Measurements from ENCODE around the gene PRPF31.
"Not testable (repeated sequence)": the region's sequence is repeated elsewhere in the genome, so short reads cannot be mapped to it uniquely, and the experiment has no call there.

Gene PRPF31

GRCh38 chr19:54115109-54116063 is at the start of gene PRPF31, which contains the start of gene TFPT:
Gene PRPF31 (plus strand): TSS chr19:54115754. CDS start chr19:54118279, 2,525 bp downstream.
Gene TFPT (minus strand): TSS chr19:54115657. CDS start chr19:54115269, 388 bp downstream.
- Mint-ChIP-seq H3K4me3 (peak within 1 kb of the TSS; percentile 95), H3K4me1 (ENCODE audit: low read depth) (peaks cover 24% of the 10 kb centered on the region), H3K9me3 (no peaks in the 10 kb centered on the region), H3K27me3 (ENCODE audit: low read depth) (peaks cover 2% of the 10 kb centered on the region), H3K36me3 (ENCODE audit: low read depth) (peaks cover 36% of the 10 kb centered on the region), H3K27ac (peak within 1 kb of the TSS; percentile 93)
- DNase-seq (ENCODE audit: low spot score): peak; percentile 96

- no peaks in the 10 kb centered on the region for H3K9me3 Mint-ChIP-seq
- H3K4me3 Mint-ChIP-seq: no peak overlapping the region
- no peak for DNase-seq (ENCODE audit: low spot score)
- H3K27ac Mint-ChIP-seq: no peak overlapping the region
- no peaks in the 10 kb centered on the region for H3K4me1 Mint-ChIP-seq (ENCODE audit: low read depth)
- no peaks in the 10 kb centered on the region for H3K36me3 Mint-ChIP-seq (ENCODE audit: low read depth)
- H3K27me3 Mint-ChIP-seq (ENCODE audit: low read depth): peaks cover 4% of the 10 kb centered on the region
Observed at GRCh38 chr19:54069470-54069869, 46.1 kb upstream of the PRPF31 start.

DNA sequence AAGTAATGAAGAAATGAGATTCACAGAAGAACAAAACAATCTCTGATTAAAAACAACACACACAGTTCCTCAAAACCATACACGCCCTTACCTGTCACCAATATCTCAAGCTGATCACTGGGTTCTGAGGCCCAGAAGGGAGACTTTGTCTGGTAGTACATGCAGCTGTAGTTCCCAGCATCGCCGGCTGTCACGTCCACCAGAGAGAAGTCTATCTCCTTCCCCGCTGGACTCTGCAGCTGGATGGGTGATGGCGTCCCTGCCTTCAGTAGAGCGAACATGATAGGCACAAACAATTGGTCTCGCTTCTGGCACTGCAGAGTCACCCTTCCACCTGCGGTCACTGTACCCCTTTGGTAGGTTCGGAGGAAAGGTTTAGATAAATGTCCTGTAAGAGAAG is 41.7 kb upstream of the PRPF31 start:
- DNase-seq (ENCODE audit: low spot score): no peak
- Mint-ChIP-seq H3K27me3 (ENCODE audit: low read depth) (no peaks in the 10 kb centered on the region), H3K36me3 (ENCODE audit: low read depth) (no peaks in the 10 kb centered on the region), H3K9me3 (no peaks in the 10 kb centered on the region), H3K4me1 (ENCODE audit: low read depth) (no peaks in the 10 kb centered on the region), H3K4me3 (no peak overlapping the region), H3K27ac (no peak overlapping the region)

DNA sequence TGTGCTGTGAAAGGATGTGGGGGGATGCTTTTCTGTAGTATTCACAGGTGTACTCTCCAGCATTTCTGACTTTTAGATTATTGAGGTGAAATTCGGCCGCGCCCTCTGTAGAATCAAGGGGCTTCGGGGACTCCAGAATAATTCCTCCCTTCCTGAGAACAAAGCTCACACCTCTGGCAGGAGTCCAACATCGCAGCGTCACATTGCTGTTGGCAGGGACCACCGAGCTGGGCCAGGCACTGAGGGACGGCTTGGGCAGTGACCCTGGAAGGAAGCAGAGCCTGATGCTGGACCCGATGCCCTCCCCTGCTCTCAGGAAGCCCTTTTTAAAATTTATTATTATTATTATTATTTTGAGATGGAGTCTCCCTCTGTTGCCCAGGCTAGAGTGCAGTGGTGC is 40.7 kb upstream of the PRPF31 start:
- no peaks in the 10 kb centered on the region for H3K36me3 Mint-ChIP-seq (ENCODE audit: low read depth)
- DNase-seq (ENCODE audit: low spot score): no peak
- no peaks in the 10 kb centered on the region for H3K4me1 Mint-ChIP-seq (ENCODE audit: low read depth)
- no peaks in the 10 kb centered on the region for H3K9me3 Mint-ChIP-seq
- H3K27ac Mint-ChIP-seq: no peak overlapping the region
- H3K27me3 Mint-ChIP-seq (ENCODE audit: low read depth): no peaks in the 10 kb centered on the region
- no peak overlapping the region for H3K4me3 Mint-ChIP-seq

DNA sequence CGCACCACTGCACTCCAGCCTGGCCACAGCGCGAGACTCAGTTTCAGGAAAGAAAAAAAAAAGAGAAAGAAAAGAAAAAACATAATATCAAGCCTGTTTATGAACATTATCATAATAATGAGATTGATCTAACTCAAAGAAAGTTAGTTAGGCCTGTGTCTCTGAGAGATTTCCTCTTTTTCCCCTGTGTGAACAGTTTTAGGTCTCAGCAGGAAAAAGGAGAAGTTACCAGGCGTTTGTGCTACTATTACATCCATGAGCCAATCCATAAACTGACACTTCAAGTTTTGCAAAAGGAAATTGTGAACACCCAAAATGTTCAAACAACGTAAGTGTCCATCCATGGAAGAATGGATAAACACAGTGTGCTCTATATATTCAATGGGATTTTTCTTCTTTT is 38.2 kb upstream of the PRPF31 start:
- Mint-ChIP-seq H3K27ac (no peak overlapping the region), H3K9me3 (no peaks in the 10 kb centered on the region), H3K36me3 (ENCODE audit: low read depth) (no peaks in the 10 kb centered on the region), H3K27me3 (ENCODE audit: low read depth) (no peaks in the 10 kb centered on the region), H3K4me1 (ENCODE audit: low read depth) (no peaks in the 10 kb centered on the region), H3K4me3 (no peak overlapping the region)
- no peak for DNase-seq (ENCODE audit: low spot score)

GRCh38 chr19:54081032-54081431 is 34.5 kb upstream of the PRPF31 start, which contains the start of gene TARM1:
Gene TARM1 (minus strand): TSS chr19:54081365. CDS start chr19:54081340, 25 bp downstream.
- Mint-ChIP-seq H3K4me1 (ENCODE audit: low read depth) (no peaks in the 10 kb centered on the region), H3K27ac (no peak within 1 kb of the TSS), H3K27me3 (ENCODE audit: low read depth) (no peaks in the 10 kb centered on the region), H3K36me3 (ENCODE audit: low read depth) (no peaks in the 10 kb centered on the region), H3K4me3 (no peak within 1 kb of the TSS), H3K9me3 (peaks cover 3% of the 10 kb centered on the region)
- no peak for DNase-seq (ENCODE audit: low spot score)

GRCh38 chr19:54084410-54084809 is 31.1 kb upstream of the PRPF31 start:
- Mint-ChIP-seq H3K4me3 (no peak overlapping the region), H3K4me1 (ENCODE audit: low read depth) (no peaks in the 10 kb centered on the region), H3K36me3 (ENCODE audit: low read depth) (no peaks in the 10 kb centered on the region), H3K9me3 (peaks cover 3% of the 10 kb centered on the region), H3K27ac (no peak overlapping the region), H3K27me3 (ENCODE audit: low read depth) (no peaks in the 10 kb centered on the region)
- no peak for DNase-seq (ENCODE audit: low spot score)

GRCh38 chr19:54094426-54095000 is 21.0 kb upstream of the PRPF31 start:
- Mint-ChIP-seq H3K27me3 (ENCODE audit: low read depth) (peaks cover 23% of the 10 kb centered on the region), H3K4me1 (ENCODE audit: low read depth) (peaks cover 13% of the 10 kb centered on the region), H3K9me3 (no peaks in the 10 kb centered on the region), H3K27ac (no peak overlapping the region), H3K4me3 (peak overlapping the region; percentile 8), H3K36me3 (ENCODE audit: low read depth) (no peaks in the 10 kb centered on the region)
- no peak for DNase-seq (ENCODE audit: low spot score)

- no peak for DNase-seq (ENCODE audit: low spot score)
- Mint-ChIP-seq H3K4me3 (no peak overlapping the region), H3K27ac (no peak overlapping the region), H3K9me3 (no peaks in the 10 kb centered on the region), H3K36me3 (ENCODE audit: low read depth) (no peaks in the 10 kb centered on the region), H3K27me3 (ENCODE audit: low read depth) (peaks cover 23% of the 10 kb centered on the region), H3K4me1 (ENCODE audit: low read depth) (peaks cover 13% of the 10 kb centered on the region)
Observed at GRCh38 chr19:54095136-54095858, 20.3 kb upstream of the PRPF31 start.

DNA sequence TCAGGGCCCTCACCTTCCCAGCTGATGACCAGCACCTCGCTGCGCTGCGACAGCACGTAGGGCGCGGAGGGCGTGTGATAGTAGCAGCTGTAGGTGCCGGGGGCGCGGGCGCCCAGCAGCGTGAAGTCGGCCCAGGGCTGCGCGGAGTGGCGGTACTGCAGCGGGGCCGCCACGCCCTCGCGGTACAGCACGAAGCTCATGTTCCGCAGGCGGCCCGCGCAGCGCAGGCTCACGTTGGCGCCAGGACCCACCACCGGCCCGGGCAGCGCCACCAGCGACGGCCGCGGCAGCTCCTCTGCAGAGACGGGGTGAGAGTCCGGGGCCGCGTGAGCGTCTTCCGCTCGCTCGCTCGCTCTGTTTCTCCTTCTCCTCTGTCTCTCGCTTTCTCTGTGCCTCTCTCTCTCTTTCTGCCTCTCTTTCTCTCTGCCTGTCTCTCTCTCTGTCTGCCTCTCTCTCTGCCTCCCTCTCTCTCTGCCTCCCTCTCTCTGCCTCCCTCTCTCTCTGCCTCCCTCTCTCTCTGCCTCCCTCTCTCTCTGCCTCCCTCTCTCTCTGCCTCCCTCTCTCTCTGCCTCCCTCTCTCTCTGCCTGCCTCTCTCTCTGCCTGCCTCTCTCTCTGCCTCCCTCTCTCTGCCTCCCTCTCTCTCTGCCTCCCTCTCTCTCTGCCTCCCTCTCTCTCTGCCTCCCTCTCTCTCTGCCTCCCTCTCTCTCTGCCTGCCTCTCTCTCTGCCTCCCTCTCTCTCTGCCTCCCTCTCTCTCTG is 19.5 kb upstream of the PRPF31 start:
- H3K4me3 Mint-ChIP-seq: peak overlapping the region; percentile 80
- H3K9me3 Mint-ChIP-seq; H3K36me3 Mint-ChIP-seq (ENCODE audit: low read depth): not testable (repeated sequence)
- DNase-seq (ENCODE audit: low spot score): peak; percentile 42
- H3K4me1 Mint-ChIP-seq (ENCODE audit: low read depth): peaks cover 16% of the 10 kb centered on the region
- peaks cover 23% of the 10 kb centered on the region for H3K27me3 Mint-ChIP-seq (ENCODE audit: low read depth)
- peak overlapping the region; percentile 35 for H3K27ac Mint-ChIP-seq

DNA sequence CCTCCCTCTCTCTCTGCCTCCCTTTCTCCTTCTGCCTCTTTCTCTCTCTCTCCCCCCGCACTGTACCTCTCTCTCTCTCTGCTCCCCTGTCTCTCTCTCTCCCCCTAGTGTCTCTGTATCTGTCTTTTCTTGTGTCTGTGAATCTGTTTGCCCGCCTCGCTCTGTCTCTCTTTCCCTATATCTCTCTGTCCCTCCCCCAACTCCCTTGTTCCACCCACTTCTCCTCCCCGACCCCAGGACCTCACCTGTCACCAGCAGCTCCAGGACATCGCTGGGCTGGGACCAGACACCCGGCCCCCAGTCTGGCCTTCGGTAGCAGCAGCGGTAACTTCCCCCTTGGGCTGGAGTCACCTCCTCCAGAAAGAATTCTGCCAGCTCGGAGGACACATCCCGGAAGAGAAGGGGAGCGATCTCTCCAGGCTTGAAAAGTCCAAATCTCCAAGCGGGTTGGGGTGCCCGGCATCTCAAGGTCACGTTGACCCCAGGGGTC is 18.9 kb upstream of the PRPF31 start:
- Mint-ChIP-seq H3K4me3 (peak overlapping the region; percentile 44), H3K36me3 (ENCODE audit: low read depth) (no peaks in the 10 kb centered on the region), H3K27me3 (ENCODE audit: low read depth) (peaks cover 23% of the 10 kb centered on the region), H3K27ac (peak overlapping the region; percentile 35), H3K4me1 (ENCODE audit: low read depth) (peaks cover 19% of the 10 kb centered on the region), H3K9me3 (no peaks in the 10 kb centered on the region)
- DNase-seq (ENCODE audit: low spot score): no peak

DNA sequence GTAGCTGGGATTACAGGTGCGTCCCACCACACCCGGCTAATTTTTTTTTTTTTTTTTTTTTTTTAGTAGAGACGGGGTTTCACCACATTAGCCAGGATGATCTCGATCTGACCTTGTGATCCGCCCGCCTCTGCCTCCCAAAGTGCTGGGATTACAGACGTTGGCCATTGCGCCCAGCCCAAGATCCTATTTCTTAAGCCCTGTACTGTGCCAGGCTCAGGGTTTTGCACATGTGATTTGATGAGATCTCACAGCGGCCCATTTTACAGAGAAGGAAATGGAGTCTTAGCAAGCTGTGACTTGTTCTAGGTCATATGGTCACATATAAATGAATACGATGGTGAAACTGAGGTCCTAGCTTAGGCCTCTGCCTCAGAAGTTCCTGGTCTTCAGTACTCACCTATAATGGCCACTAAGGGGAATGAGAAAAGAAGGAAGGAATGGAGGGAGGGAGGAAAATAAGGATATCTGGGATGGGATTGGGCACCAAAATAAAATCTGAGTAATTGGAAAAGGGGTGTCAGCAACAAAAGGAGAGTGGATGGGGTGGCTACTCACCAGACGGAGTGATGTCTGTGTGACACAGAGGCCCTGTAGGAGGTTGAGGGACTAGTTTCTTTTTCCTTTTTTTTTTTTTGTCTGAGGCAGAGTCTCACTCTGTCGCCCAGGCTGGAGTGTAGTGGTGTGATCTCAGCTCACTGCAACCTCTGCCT is 16.2 kb upstream of the PRPF31 start:
- Mint-ChIP-seq H3K9me3 (no peaks in the 10 kb centered on the region), H3K4me1 (ENCODE audit: low read depth) (peaks cover 24% of the 10 kb centered on the region), H3K36me3 (ENCODE audit: low read depth) (no peaks in the 10 kb centered on the region), H3K27ac (no peak overlapping the region), H3K27me3 (ENCODE audit: low read depth) (peaks cover 17% of the 10 kb centered on the region), H3K4me3 (no peak overlapping the region)
- DNase-seq (ENCODE audit: low spot score): no peak

DNA sequence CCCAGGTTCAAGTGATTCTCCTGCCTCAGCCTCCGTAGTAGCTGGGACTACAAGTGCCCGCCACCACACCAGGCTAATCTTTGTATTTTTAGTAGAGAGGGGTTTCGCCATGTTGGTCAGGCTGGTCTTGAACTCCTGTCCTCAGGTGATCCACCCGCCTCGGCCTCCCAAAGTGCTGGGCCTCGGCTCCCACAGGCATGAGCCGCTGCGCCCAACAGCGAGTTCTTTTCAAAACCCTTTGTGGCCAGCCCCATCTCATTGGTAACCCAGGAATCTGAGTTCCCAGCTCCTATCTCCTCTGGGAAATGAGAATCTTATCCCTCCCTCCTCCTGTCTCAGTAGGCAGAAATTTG is 15.7 kb upstream of the PRPF31 start:
- DNase-seq (ENCODE audit: low spot score); H3K4me3 Mint-ChIP-seq; H3K9me3 Mint-ChIP-seq; H3K27ac Mint-ChIP-seq; H3K36me3 Mint-ChIP-seq (ENCODE audit: low read depth): not testable (repeated sequence)
- Mint-ChIP-seq H3K4me1 (ENCODE audit: low read depth) (peaks cover 22% of the 10 kb centered on the region), H3K27me3 (ENCODE audit: low read depth) (peaks cover 13% of the 10 kb centered on the region)
